HG02763 (cell line): Measurements from ENCODE around the gene CS.
A peak's percentile ranks its signal among the peaks of the same experiment; 100 is the strongest.
"Not testable (repeated sequence)": the region's sequence is repeated elsewhere in the genome, so short reads cannot be mapped to it uniquely, and the experiment has no call there.

Source experiments
- ATAC-seq: cut with Tn5 transposase; IDR thresholded peaks from one replicate; pipeline ENCODE4 v1.9.1; 2021; ENCODE audit warnings: mild to moderate bottlenecking, moderate library complexity; ENCODE audit not compliant: unreplicated experiment

The CS gene

DNA sequence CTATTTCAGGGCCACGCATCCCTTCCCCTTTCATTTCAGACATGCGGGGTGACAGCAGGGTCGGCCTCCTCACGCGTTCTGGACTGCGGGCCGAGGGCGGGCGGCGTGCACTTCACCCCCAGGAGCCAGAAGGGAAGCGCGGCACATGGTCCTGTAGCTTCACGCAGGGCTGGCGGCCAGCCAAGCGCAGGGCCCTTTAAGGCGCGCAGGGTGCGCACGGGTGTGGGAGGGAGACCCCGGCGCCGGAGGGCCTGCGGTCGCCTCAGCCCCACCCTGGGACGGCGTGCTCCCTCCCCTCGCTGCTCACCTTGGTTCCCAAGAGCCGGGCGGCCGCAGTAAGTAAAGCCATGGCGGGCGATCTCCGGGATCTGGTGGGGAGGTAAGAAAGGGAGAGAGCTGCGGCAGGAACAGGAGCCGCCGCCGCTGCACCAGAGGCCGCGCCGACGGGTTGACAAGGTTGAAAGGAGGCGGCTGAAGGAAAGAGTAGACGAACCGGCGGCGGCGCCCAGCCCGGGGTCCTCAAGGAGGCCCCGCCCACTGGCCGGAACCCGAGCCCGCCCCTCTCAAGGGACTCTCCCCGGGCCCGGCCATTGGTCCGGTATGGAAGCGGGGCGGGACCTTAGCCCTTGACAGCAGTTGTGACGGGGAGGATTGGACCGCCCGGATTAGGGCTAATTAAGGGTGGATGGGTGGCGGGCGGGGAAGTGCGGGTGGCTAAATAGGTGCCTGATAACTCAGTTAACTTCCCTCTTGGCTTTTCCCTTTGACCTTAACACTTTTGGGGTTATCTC, at the start of gene CS:
TSS of gene CS (minus strand) at position 478 of the 791 bp plus-strand sequence. CDS start at position 349, 129 bp downstream.
- ATAC-seq = peak; percentile 93

GRCh38 chr12:56348776-56349175, 48.6 kb upstream of the CS start:
- no peak for ATAC-seq

DNA sequence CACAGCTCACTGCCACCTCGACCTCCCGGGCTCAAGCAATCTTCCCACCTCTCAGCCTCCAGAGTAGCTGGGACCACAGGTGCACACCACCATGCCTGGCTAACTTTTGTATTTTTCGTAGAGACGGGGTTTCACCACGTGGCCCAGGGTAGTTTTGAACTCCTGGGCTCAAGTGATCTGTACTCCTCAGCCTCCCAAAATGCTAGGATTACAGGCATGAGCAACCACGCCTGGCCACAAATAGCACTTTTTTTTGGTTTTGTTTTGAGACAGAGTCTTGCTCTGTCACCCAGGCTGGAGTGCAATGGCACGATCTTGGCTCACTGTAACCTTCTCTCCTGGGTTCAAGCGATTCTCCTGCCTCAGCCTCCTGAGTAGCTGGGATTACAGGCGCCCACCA, 47.1 kb upstream of the CS start:
- ATAC-seq = not testable (repeated sequence)

- ATAC-seq = no peak
Measured at GRCh38 chr12:56346675-56347074, 46.5 kb upstream of the CS start.

DNA sequence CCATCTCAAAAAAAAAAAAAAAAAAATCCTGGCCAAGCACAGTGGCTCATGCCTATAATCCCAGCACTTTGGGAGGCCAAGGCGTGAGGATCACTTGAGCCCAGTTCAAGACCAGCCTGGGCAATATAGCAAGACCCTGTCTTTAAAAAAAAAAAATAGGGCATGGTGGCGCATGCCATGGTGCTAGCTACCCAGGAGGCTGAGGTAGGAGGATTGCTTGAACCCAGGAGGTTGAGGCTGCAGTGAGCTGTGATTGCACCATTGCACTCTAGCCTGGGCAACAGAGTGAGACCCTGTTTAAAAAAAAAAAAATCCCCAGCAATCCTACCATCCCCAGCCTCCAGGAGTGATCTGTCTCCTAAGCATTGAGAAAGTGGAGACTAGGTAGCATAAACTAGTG, 42.2 kb upstream of the CS start:
- ATAC-seq = not testable (repeated sequence)

DNA sequence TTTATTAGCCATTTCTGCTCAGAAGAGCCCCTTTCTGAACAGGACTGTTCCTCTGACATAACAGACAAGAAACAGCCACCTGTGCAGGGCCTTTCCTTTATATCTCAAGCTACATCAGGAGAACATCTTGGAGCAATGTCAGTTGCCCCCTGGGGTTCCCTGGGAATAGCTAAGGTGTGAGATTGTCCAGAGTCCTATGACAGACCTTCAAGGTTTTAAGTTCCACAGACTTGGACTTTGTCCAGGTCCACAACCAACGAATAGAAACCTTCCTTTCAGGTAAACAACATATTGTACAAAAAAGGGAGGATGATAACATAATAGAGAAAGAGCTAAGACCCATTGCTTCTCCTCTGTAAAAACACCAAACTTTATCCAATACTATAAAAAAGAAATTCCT, 41.5 kb upstream of the CS start:
- ATAC-seq = no peak

- ATAC-seq = no peak
Measured at GRCh38 chr12:56339158-56339422, 39.0 kb upstream of the CS start.

- ATAC-seq = no peak
Measured at GRCh38 chr12:56338308-56339157, 38.4 kb upstream of the CS start, which contains the start of gene IL23A. Gene IL23A, plus strand, starts transcription at chr12:56338884. Its CDS starts 161 bp downstream, at chr12:56339045.

- no peak for ATAC-seq
Measured at GRCh38 chr12:56337753-56338251, 37.7 kb upstream of the CS start.

GRCh38 chr12:56336361-56337167, 36.4 kb upstream of the CS start:
- no peak for ATAC-seq

DNA sequence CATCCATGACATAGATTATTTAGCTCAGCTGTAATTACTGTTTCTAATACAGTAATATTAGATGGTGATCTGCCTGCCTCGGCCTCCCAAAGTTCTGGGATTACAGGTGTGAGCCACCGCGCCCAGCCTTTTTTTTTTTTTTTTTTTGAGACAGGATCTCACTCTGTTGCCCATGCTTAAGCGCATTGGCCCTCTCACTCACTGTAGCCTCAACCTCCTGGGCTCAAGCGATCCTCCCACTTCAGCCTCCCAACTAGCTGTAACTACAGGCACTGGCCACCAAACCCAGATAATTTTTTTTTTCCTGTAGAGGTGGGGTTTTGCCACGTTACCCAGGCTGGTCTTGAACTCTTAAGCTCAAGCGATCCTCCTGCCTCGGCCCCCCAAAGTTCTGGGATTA, 35.4 kb upstream of the CS start:
- not testable (repeated sequence) for ATAC-seq

- no peak for ATAC-seq
Measured at GRCh38 chr12:56334490-56334793, 34.3 kb upstream of the CS start.

- peak; percentile 97 for ATAC-seq
Measured at GRCh38 chr12:56333679-56334489, 33.8 kb upstream of the CS start, which contains the start of gene PAN2. Gene PAN2, minus strand, starts transcription at chr12:56334000. Its CDS starts 906 bp downstream, at chr12:56333094.

DNA sequence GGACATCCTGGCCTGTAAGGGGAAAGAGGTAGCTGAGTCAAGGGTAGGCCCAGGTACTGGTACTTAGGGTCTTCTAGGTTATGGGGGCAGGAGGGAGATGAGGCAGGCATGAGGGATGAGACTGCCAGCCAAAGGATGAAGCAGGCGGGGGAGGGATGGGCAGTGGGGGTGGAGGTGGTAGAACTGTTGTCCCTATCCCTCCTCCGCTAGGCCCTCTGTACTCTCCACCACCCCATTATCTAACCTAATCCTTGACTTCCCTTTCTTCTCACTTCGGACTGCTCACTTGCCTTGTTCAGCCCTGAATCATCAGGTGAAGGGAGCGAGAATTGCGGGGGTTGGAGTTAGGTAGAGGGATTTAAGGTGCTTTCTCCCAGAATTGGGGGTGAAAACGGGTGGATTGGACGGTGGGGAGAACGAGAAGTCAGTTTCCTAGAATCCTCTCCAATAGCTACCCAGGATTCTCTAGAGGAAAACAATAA, 33.1 kb upstream of the CS start:
- ATAC-seq = no peak

DNA sequence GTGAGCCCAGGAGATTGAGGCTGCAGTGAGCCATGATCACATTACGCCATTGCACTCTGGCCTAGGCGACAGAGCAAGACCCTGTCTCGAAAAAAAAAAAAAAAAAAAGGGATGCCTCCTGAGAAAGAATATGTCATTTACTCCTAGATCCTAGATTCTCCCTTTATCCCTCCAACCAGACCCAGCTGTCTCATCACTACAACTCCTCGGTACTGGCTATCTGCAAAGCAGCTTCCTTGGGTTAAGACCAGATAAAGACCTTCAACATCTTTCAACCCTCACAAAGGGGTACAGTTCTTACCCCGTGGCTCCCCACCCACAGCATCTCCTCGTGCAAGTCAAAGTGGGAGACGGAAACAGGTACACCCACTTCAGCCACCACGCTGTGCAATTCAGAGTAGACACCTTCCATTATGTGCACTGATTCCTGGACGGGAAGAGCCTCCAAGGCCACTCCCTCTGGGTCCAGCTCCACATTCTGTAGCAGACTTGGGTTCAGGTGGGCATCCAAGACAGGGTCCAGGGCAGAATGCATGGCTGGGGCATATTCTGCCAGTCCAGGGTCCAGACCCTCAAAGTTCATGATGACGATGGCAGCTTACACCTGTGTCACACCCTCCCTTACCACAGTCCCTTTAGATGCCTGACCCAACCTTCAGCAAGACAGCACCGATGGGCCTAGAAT, 32.5 kb upstream of the CS start:
- ATAC-seq = no peak

DNA sequence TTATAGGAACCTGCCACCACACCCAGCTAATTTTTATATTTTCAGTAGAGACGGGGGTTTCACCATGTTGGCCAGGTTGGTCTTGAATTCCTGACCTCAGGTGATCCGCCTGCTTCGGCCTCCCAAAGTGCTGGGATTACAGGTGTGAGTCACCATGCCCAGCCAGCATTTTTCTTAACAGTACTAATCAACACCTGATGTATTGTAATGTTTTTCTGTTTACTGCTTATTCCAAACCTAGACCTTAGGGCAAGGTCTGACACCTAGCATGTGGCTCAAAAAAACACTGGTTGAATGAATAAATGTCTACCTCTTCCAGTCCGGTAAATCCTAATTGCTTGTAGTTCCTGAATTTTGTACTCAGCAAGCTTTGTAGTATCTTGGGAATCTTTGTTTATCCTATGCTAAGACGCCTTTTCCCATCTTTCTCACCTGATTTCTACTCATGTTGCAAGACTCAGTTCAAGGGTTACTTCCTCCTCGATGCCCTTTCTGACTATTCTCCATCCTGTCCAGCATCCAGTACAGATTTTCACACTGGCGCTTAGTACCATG, 30.9 kb upstream of the CS start:
- ATAC-seq = no peak

DNA sequence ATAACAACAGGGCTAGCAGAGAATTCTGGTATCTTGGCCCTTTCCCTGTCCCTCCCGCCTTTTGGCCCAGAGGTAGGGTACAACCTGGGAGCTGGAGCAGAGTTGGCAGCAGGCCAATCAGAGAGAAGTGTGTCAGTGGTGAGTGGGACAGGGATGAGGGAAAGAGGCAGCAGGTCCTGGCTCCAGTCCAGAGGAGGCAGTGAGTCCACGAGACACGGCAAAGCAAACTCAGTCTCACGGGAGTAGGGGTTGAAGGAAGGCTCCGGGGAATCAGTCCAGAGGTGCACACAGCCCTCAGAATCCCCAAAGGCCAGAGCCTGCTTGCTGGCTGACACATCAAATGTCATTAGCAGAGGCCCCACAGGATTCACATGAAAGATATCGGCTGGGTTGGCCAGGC, 26.4 kb upstream of the CS start:
- no peak for ATAC-seq

GRCh38 chr12:56326126-56326525, 26.0 kb upstream of the CS start:
- no peak for ATAC-seq

DNA sequence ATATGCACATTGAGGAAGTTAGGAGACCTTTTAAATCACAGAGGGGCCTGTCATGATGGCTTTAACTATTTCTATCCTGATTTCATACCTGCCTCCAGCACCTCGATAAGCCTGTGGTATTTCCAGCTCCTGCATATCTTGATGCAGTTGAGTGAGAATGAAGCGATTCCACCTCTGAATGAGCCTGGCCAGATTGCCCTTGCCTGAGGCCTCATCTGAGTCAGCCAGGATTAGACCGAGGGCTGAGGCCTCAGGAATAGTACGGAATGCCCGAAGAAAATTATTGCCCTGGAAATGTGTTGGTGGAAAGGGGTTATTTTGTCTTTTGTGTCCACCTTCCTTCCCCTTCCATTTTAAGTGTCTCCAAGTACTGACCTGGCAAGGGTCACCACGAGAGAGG, 24.1 kb upstream of the CS start:
- ATAC-seq = no peak
